Keratinocyte (primary cell): ENCODE data around the gene TNP2.

ENCODE experiments used
- EZH2 ChIP-seq: IDR thresholded peaks from one replicate; pipeline ENCODE4 v1.6.1; 2012; ENCODE audit warnings: inconsistent platforms, mild to moderate bottlenecking, low read length, moderate library complexity
- TF ChIP-seq, protein P1 (sequence below), 3 experiments: IDR thresholded peaks in 1 of 3; conservative IDR thresholded peaks in 1 of 3; optimal IDR thresholded peaks in 1 of 3; 2 replicates in 2 of 3; 3 replicates in 1 of 3; pipeline versions ENCODE3 to v1.5.1; 2011; ENCODE audit warnings: low read length in 3 of 3, mild to moderate bottlenecking in 3 of 3, moderate library complexity in 2 of 3, control low read depth in 1 of 3, inconsistent platforms in 1 of 3; ENCODE audit not compliant: insufficient read depth in 2 of 3; ENCODE audit errors: extremely low read depth in 1 of 3

DNA sequence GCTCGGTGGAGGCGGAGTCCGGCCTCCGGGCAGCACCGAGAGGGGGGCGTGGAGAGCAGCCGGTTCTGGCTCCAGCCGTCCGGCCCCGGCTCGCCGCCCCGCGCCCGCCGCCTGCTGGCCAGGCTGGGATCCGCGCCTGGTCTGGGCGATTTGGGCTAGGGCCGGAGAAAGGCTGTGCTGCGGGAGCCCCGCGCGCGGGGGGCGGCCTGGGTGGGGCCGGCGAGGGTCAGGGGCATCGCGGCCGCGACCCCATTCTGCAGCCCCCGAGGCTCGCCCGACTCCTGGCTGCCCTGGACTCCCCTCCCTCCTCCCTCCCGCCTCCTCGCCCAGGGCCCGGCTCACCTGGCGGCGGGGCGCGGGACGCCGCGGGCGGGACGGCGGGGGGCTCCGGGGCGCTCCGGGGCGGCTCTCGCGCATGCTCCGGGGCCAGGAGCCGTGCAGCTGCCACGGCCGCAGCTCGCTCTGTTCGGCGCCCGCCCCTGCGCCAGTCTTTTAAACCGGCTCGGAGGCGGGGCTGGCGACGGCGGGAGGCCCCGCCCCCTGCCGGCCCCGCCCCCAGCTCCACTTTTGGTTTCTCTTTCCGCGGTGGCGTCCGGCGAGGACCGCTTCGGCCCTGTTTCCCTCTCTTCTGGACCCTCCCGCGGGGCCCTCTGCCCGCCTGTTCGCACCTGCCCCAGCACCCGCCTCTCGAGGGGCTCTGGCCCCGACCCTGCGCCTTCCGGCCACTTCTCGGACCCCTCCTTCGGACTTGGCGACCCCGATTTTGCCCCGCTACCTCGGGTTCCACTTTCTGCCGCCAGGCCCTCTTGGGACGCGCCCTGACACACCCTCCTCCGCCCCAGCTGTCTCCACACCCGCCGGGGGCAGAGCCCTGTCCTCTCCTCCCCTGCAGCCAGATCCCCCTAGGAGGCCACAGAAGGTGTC lies 13.1 kb downstream of the TNP2 start, which contains the start of gene SOCS1:
- TF ChIP-seq, protein P1, sequence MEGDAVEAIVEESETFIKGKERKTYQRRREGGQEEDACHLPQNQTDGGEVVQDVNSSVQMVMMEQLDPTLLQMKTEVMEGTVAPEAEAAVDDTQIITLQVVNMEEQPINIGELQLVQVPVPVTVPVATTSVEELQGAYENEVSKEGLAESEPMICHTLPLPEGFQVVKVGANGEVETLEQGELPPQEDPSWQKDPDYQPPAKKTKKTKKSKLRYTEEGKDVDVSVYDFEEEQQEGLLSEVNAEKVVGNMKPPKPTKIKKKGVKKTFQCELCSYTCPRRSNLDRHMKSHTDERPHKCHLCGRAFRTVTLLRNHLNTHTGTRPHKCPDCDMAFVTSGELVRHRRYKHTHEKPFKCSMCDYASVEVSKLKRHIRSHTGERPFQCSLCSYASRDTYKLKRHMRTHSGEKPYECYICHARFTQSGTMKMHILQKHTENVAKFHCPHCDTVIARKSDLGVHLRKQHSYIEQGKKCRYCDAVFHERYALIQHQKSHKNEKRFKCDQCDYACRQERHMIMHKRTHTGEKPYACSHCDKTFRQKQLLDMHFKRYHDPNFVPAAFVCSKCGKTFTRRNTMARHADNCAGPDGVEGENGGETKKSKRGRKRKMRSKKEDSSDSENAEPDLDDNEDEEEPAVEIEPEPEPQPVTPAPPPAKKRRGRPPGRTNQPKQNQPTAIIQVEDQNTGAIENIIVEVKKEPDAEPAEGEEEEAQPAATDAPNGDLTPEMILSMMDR (optimal IDR thresholded peaks at IDR 0.05 in 1 of 3, IDR thresholded peaks at IDR 0.05 in 1 of 3, conservative IDR thresholded peaks at IDR 0.05 in 1 of 3; ENCODE audit: extremely low read depth in 1 of 3, insufficient read depth in 2 of 3, low read length in 3 of 3) = peak; percentile 46 to 79 (median 66)
- TF ChIP-seq EZH2 = no peak
